IPS DF 4.7 (cell line): ENCODE results near the gene MED22.
"Not testable (repeated sequence)": the region's sequence is repeated elsewhere in the genome, so short reads cannot be mapped to it uniquely, and the experiment has no call there.

Experiments
- DNase-seq: peaks from one replicate; pipeline ENCODE4 v3.0.0-alpha.2; 2013; ENCODE audit warnings: low spot score; ENCODE audit errors: extremely low read depth

Gene MED22

DNA sequence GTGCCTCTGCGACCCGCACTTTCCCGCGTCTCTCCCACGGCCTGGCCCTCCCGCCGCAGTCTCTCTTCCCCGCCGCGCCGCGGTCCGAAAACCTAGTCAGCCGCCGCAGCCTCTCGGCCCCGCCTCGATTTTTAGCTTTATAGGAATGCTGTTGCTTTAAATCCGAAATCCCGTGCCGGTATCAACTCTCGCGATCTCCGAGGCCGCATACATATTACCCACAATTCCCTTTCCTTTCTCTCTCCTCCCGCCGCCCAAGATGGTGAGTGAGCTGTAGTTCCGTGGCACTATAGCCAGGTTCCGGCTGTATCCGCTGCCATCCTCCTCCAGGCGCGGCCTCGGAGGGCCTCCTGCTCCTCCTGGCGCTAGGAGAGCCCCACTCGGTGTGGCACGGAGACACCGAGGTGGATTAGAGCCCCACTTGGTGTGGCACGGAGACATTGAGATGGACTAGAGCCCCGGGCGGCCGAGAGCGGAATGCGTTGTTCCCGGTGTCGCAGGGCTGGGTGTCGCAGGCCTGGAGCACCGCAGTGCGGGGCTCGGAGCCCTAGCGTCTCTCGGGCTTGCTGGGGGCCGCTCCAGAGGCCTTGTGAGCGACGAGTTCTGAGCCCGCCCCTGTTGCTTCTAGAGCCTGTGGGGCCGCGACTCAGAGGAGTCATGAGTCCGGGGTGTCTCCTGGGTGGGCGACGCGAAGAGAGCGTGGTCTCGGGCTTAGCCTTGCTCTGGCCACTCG lies at the start of gene MED22, which contains the start of gene RPL7A:
Gene MED22 (minus strand): TSS at position 147 of the 733 bp plus-strand sequence. CDS start 1,469 bp downstream, outside the sequence.
Gene RPL7A (plus strand): TSS at position 234 of the 733 bp plus-strand sequence. CDS start 26 bp downstream, at position 260.
- DNase-seq, result no peak

- DNase-seq, result no peak
These were observed 49.4 kb upstream of the MED22 start for GRCh38 chr9:133397370-133397769.

DNA sequence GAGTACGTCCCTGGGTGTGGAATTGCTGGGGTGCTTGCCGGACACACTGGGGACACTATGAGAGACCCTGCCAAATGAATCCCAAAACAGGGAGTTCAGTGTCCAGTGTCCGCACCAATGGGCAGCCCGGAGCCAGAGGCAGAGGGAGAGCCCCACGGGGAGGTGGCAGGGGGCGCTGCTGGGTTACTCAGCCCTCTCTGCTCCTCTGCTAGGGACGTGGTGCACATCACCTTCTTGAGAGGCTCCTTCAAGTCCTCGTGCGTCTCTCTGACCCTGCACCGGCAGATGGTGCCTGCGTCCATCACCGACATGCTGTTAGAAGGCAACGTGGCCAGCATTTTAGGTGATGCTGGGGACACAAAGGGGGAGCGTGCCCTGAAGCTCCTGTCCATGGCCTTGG lies 49.0 kb upstream of the MED22 start:
- DNase-seq, result no peak

- DNase-seq, result no peak
These were observed 46.8 kb upstream of the MED22 start for GRCh38 chr9:133394687-133395271.

DNA sequence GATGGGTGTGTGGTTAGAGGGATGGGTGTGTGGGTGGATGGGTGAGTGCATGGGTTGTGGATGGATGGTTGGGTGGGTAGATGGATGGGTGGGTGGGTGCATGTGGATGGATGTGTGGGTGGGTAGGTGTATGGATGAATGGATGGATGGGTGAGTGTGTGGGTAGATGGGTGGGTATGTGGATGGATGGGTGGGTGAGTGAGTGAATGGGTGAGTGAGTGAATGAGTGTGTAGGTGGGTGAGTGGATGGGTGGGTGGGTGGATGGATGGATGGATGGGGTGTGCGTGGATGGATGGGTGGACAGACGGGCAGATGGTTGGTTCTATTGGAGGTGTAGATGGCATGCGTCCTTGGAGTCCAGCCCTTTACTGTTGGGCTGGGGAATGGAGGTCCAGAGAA lies 45.5 kb upstream of the MED22 start:
- DNase-seq, result no peak

GRCh38 chr9:133392308-133392707 lies 44.4 kb upstream of the MED22 start:
- DNase-seq, result not testable (repeated sequence)

- not testable (repeated sequence) for DNase-seq
These were observed 43.5 kb upstream of the MED22 start for GRCh38 chr9:133391449-133391848.

DNA sequence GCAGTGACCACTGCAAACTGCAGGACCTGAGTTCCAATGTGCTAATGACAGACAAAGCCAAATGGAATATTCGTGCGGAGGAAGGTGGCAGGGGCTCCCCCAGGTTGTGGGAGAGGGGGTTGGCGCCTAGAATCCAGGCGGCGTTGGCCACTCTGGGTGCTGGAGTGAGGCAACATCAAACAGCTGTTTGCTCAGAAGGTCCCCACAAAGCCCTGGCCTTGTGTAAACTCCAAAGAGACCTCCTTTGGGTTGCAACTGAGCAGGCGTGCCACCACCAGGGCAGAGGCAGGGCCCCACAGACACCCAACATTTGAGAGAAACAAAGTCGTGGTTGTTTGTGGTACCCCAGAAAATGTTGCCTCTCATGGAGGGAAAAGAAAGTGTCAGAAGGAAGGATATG lies 42.8 kb upstream of the MED22 start:
- no peak for DNase-seq

DNA sequence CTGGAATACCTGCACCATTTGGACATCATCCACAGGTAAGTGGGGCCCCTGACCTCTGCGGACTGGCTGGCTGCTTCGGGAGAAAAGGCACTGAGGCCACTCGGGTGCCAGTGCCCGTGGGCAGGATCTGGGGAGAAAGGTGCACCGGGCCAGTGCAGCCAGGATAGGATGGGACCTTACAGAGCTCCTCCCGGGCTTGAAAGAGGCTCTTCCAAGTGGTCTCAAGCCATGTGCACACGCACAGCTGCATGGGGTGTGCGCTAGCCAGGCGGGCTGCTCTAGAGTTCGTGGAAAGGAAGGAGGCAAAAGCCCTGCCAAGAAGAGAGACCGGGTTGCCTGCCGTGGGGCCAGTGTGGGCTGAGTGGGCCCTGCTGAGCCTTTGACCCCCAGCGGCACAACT lies 41.6 kb upstream of the MED22 start:
- no peak for DNase-seq

DNA sequence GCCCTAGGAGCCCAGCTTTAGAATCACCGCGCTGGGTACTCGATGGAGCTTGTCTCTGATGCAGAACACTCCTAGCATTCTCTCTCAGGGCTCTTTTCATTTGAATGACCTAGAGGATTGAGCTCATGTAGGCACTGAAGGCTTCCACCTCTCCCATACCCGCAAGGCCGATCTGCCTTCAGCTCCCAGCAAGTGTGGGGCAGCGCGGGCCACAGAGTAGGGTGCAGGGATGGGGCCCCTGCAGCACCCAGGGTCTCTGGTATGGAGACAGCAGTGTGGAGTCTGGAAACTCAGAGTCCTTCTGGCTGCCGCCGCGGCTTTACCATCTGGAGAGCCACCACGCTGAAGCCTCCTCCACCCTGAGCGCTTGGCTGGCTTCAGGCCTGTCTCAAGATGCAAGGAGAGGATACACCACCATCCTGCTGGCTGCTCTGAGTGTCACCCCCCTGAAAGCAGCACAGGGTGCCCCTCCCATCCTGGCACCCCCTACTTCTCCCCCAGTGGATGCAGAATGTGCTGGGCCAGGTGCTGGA lies 41.2 kb upstream of the MED22 start:
- no peak for DNase-seq

GRCh38 chr9:133387680-133388079 lies 39.7 kb upstream of the MED22 start:
- no peak for DNase-seq

- no peak for DNase-seq
These were observed 38.4 kb upstream of the MED22 start for GRCh38 chr9:133386338-133386737.

DNA sequence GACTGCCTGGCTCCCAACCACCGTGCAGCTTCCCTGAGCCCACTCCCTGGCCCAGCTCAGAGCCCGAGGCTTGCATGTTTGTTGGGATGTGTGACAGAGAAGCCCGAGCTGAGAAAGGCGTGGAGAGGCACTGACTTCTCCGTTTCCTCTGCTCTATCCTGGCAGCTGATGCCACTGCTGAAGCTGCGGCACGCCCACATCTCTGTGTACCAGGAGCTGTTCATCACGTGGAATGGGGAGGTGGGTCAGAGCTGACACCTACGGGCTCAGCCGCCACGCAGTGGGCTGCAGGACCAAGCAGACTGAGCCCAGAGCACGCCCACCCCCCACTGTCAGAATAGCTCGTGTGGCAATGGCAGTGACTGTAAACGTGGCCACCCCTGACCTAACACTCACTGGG lies 37.5 kb upstream of the MED22 start:
- DNase-seq, result no peak

- DNase-seq, result no peak
These were observed 36.9 kb upstream of the MED22 start for GRCh38 chr9:133384736-133385321.

- no peak for DNase-seq
These were observed 35.5 kb upstream of the MED22 start for GRCh38 chr9:133383438-133383837.

GRCh38 chr9:133382507-133383141 lies 34.7 kb upstream of the MED22 start:
- no peak for DNase-seq

DNA sequence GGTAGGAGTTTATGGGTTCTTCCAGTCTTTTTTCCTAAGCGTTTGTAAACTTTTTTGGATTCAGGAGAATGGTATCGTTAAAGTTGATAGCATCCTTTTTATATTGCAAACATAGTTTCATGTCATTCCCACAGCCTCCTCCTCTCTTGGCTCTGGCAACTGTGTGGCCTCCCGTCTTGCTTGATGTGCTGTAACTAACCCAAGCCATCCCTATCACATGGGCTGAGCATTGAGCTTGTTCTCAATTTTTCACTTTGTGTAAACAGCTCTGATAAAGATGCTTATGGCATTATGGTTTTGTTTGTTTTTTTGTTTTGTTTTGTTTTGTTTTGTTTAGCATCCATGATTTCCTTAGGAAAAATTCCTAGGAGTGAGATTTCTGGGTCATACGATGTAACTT lies 32.8 kb upstream of the MED22 start:
- no peak for DNase-seq

GRCh38 chr9:133379153-133380086 lies 31.5 kb upstream of the MED22 start:
- no peak for DNase-seq

GRCh38 chr9:133378408-133378962 lies 30.6 kb upstream of the MED22 start:
- no peak for DNase-seq

DNA sequence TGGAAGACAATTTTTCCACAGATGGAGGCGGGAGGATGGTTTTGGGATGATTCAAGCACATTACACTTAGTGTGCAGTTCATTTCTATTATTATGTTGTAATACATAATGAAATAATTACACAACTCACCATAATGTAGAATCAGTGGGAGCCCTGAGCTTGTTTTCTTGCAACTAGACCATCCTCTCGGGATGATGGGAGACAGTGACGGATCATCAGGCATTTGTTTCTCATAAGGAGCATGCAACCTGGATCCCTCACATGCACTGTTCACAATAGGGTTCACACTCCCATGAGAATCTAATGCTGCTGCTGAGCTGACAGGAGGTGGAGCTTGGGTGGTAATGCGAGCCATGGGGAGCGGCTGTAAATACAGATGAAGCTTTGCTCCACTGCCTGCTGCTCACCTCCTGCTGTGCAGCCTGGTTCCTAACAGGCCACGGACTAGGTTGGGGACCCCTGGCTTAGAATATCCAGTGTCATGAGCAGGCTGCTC lies 29.8 kb upstream of the MED22 start:
- no peak for DNase-seq
